Mesenchymal stem cell (in vitro differentiated cells and primary cell): ENCODE measurements around the gene METAP1D.
"Not testable (repeated sequence)": the region's sequence is repeated elsewhere in the genome, so short reads cannot be mapped to it uniquely, and the experiment has no call there.

Experiments
- DNase-seq: peaks from one replicate; pipeline ENCODE4 v3.0.0-alpha.2; 2013
- H2AFZ ChIP-seq: one replicate; pipeline ENCODE4 v1.6.1; 2013; ENCODE audit warnings: low read depth, mild to moderate bottlenecking, control low read depth, inconsistent platforms, low read length, moderate library complexity
- H2AK5ac ChIP-seq: 2 replicates; pipeline ENCODE4 v1.6.1; 2013; ENCODE audit warnings: low read length, moderate library complexity, mild to moderate bottlenecking, inconsistent platforms; ENCODE audit not compliant: severe bottlenecking
- H2BK120ac ChIP-seq: one replicate; pipeline ENCODE4 v1.6.1; 2013; ENCODE audit warnings: low read depth, mild to moderate bottlenecking, inconsistent platforms, low read length, moderate library complexity
- H2BK12ac ChIP-seq, 2 experiments: one replicate each; pipeline ENCODE4 v1.6.1; 2013; ENCODE audit warnings: inconsistent platforms in 2 of 2, low read length in 2 of 2, mild to moderate bottlenecking in 2 of 2, moderate library complexity in 2 of 2, control low read depth in 1 of 2
- H2BK15ac ChIP-seq: one replicate; pipeline ENCODE4 v1.6.1; 2013; ENCODE audit warnings: mild to moderate bottlenecking, low read depth, inconsistent platforms; ENCODE audit not compliant: poor library complexity, severe bottlenecking
- H2BK5ac ChIP-seq: 2 replicates; pipeline ENCODE4 v1.6.1; 2013; ENCODE audit warnings: low read depth, mild to moderate bottlenecking, low read length, control low read depth, inconsistent platforms; ENCODE audit not compliant: poor library complexity, severe bottlenecking
- H3K14ac ChIP-seq, 2 experiments: one replicate each; pipeline ENCODE4 v1.6.1; 2013; ENCODE audit warnings: inconsistent platforms in 2 of 2, low read length in 2 of 2, control low read depth in 1 of 2, mild to moderate bottlenecking in 1 of 2, moderate library complexity in 1 of 2
- H3K18ac ChIP-seq, 2 experiments: one replicate each; pipeline ENCODE4 v1.6.1; 2013; ENCODE audit warnings: inconsistent platforms in 2 of 2, low read length in 2 of 2, control low read depth in 1 of 2, low read depth in 1 of 2, mild to moderate bottlenecking in 1 of 2
- H3K23ac ChIP-seq, 2 experiments: one replicate each; pipeline ENCODE4 v1.6.1; 2013; ENCODE audit warnings: inconsistent platforms in 2 of 2, low read length in 2 of 2, mild to moderate bottlenecking in 2 of 2, moderate library complexity in 2 of 2, control low read depth in 1 of 2
- H3K27ac ChIP-seq: 2 replicates; pipeline ENCODE4 v1.5.1; 2013; ENCODE audit warnings: mild to moderate bottlenecking, moderate library complexity, low read length, control low read depth, inconsistent platforms; ENCODE audit not compliant: poor library complexity, severe bottlenecking
- H3K27me3 ChIP-seq, 2 experiments: 2 replicates each; pipeline versions ENCODE4 v1.6.1 to v1.7.0; 2013; ENCODE audit warnings: low read length in 2 of 2, mild to moderate bottlenecking in 2 of 2, moderate library complexity in 2 of 2, control low read depth in 1 of 2, inconsistent platforms in 1 of 2; ENCODE audit not compliant: control insufficient read depth in 1 of 2, insufficient read depth in 1 of 2
- H3K36me3 ChIP-seq, 2 experiments: 2 replicates each; pipeline versions ENCODE4 v1.6.1 to v1.7.0; 2013; ENCODE audit warnings: low read length in 2 of 2, control low read depth in 1 of 2, inconsistent platforms in 1 of 2, low read depth in 1 of 2, mild to moderate bottlenecking in 1 of 2; ENCODE audit not compliant: insufficient read depth in 2 of 2, control insufficient read depth in 1 of 2
- H3K4ac ChIP-seq, 2 experiments: one replicate each; pipeline ENCODE4 v1.6.1; 2013; ENCODE audit warnings: inconsistent platforms in 2 of 2, low read length in 2 of 2, mild to moderate bottlenecking in 2 of 2, moderate library complexity in 2 of 2, control low read depth in 1 of 2, low read depth in 1 of 2
- H3K4me1 ChIP-seq: 2 replicates; pipeline ENCODE4 v1.6.1; 2013; ENCODE audit warnings: low read depth, low read length, control low read depth; ENCODE audit not compliant: control insufficient read depth, insufficient read depth
- H3K4me2 ChIP-seq: 2 replicates; pipeline ENCODE4 v1.6.1; 2013; ENCODE audit warnings: low read length, mild to moderate bottlenecking, inconsistent platforms; ENCODE audit not compliant: poor library complexity, severe bottlenecking
- H3K4me3 ChIP-seq, 2 experiments: 2 replicates each; pipeline versions ENCODE4 v1.5.1 to v1.7.0; 2013; ENCODE audit warnings: low read length in 2 of 2, mild to moderate bottlenecking in 2 of 2, control low read depth in 1 of 2, low read depth in 1 of 2; ENCODE audit not compliant: insufficient read depth in 1 of 2
- H3K79me1 ChIP-seq: replicated peaks from 2 replicates; pipeline ENCODE4 v1.6.1; 2013; ENCODE audit warnings: mild to moderate bottlenecking, control low read depth, low read length, inconsistent platforms; ENCODE audit not compliant: poor library complexity, severe bottlenecking
- H3K9ac ChIP-seq: 2 replicates; pipeline ENCODE4 v1.7.0; 2013; ENCODE audit warnings: mild to moderate bottlenecking, low read length, moderate library complexity
- H3K9me3 ChIP-seq: 2 replicates; pipeline ENCODE4 v1.7.0; 2013; ENCODE audit warnings: mild to moderate bottlenecking, low read length; ENCODE audit not compliant: control insufficient read depth
- H4K8ac ChIP-seq: one replicate; pipeline ENCODE4 v1.6.1; 2013; ENCODE audit warnings: inconsistent platforms, mild to moderate bottlenecking, low read length, moderate library complexity
- H4K91ac ChIP-seq: one replicate; pipeline ENCODE4 v1.6.1; 2013; ENCODE audit warnings: mild to moderate bottlenecking, low read length, inconsistent platforms
- WGBS: methylation state at CpG from one replicate; pipeline ENCODE4 v1.1.7; 2013; ENCODE audit warnings: mixed read lengths; 5-methylcytosine and 5-hydroxymethylcytosine counted together

Gene METAP1D

DNA sequence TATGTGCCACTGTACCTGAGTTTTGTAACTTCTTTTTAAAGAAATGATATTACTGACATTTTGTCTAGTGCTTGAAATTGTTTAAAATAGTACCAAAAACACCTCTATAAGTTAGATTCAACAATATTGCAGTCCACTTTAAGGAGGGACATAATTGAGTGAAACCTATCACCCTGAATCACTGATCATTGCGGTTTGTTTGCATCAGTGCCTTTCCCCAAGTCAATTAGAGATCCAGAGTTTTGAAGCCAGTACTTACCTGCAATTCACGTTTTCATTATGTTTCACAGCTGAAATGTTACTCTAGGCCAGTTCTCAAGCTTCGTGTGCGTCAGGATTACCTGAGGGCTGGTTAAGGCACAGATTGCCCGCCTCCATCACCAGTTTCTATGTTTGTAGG is 58.9 kb downstream of the METAP1D start:
- Histone ChIP-seq H3K4ac (no peak overlapping the region), H2BK120ac (no peak overlapping the region), H3K4me3 (no peak overlapping the region), H2AK5ac (no peak overlapping the region), H3K9ac (no peak overlapping the region), H3K27ac (no peak overlapping the region), H3K36me3 (no peaks in the 10 kb centered on the region), H2AFZ (no peak overlapping the region), H2BK5ac (no peak overlapping the region), H3K14ac (no peak overlapping the region), H3K18ac (no peak overlapping the region), H3K27me3 (no peaks in the 10 kb centered on the region), H3K79me1 (peaks cover 3% of the 10 kb centered on the region), H4K91ac (no peak overlapping the region), H2BK12ac (no peak overlapping the region), H3K23ac (no peak overlapping the region), H2BK15ac (no peak overlapping the region), H4K8ac (no peak overlapping the region), H3K4me2 (no peak overlapping the region), H3K4me1 (no peaks in the 10 kb centered on the region), H3K9me3 (no peaks in the 10 kb centered on the region)
- 95% methylated on average over 5 of the region's 5 CpGs for WGBS
- no peak for DNase-seq

- not testable (repeated sequence) for H4K91ac ChIP-seq, H3K14ac ChIP-seq, H2BK12ac ChIP-seq, H3K4me3 ChIP-seq, H3K27me3 ChIP-seq, H3K79me1 ChIP-seq, H3K4ac ChIP-seq, H4K8ac ChIP-seq, H3K9ac ChIP-seq, H2AFZ ChIP-seq, H3K4me2 ChIP-seq, H3K27ac ChIP-seq, H3K18ac ChIP-seq, H2BK5ac ChIP-seq, H2BK120ac ChIP-seq, H3K23ac ChIP-seq, H2AK5ac ChIP-seq, H3K36me3 ChIP-seq, H2BK15ac ChIP-seq, DNase-seq, H3K9me3 ChIP-seq, H3K4me1 ChIP-seq
- 100% methylated on average over 5 of the region's 5 CpGs for WGBS
These were observed 60.4 kb downstream of the METAP1D start for GRCh38 chr2:172060118-172060517.

DNA sequence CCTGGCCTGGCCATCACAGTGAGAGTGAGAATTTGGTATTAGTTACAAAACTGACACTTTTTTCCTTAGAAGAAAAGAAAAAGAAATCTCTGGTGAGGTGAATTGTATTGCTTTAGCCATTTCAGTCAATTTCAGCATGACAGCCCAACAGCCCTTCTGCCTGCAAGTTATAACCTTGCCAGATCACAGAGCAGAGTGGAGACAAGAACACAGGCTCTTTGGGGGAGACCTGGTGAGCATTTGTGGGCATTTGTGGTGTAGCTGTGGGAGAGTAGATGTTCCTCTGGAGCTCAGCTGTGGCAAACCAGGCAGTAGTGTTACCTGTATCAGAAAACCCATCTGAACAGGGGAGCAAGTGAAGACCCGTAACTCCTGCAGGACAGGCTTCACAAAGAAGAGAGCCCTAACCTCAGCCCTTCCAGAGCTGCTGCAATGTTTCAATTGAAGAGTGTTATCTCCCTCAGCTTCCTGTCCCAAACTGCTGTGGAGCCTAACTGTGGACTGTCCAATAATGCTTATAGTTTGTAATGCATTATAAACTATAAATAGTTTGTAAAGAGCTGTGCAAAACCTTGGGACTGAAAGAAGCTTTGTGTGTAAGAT is 62.8 kb downstream of the METAP1D start:
- no peak overlapping the region for H3K4me3 ChIP-seq
- no peaks in the 10 kb centered on the region for H3K9me3 ChIP-seq
- H3K79me1 ChIP-seq, result no peaks in the 10 kb centered on the region
- H4K91ac ChIP-seq, result no peak overlapping the region
- no peak for DNase-seq
- H3K4me1 ChIP-seq, result no peaks in the 10 kb centered on the region
- H3K27me3 ChIP-seq, result no peaks in the 10 kb centered on the region
- H3K36me3 ChIP-seq, result no peaks in the 10 kb centered on the region
- H2BK12ac ChIP-seq, result no peak overlapping the region
- no peak overlapping the region for H3K27ac ChIP-seq
- no peak overlapping the region for H3K4me2 ChIP-seq
- H2BK15ac ChIP-seq, result no peak overlapping the region
- H2BK5ac ChIP-seq, result no peak overlapping the region
- H3K4ac ChIP-seq, result no peak overlapping the region
- H4K8ac ChIP-seq, result no peak overlapping the region
- 82% methylated on average over 1 of the region's 1 CpG for WGBS
- no peak overlapping the region for H3K9ac ChIP-seq
- no peak overlapping the region for H3K18ac ChIP-seq
- no peak overlapping the region for H2AK5ac ChIP-seq
- H3K14ac ChIP-seq, result no peak overlapping the region
- H2BK120ac ChIP-seq, result no peak overlapping the region
- no peak overlapping the region for H2AFZ ChIP-seq
- no peak overlapping the region for H3K23ac ChIP-seq

GRCh38 chr2:172063446-172063845 is 63.7 kb downstream of the METAP1D start:
- Histone ChIP-seq H3K4ac (no peak overlapping the region), H4K8ac (no peak overlapping the region), H3K9me3 (no peaks in the 10 kb centered on the region), H3K27ac (no peak overlapping the region), H3K4me1 (no peaks in the 10 kb centered on the region), H2BK15ac (no peak overlapping the region), H3K79me1 (no peaks in the 10 kb centered on the region), H3K4me2 (no peak overlapping the region), H2BK12ac (no peak overlapping the region), H2BK5ac (no peak overlapping the region), H3K14ac (no peak overlapping the region), H3K4me3 (no peak overlapping the region), H2AK5ac (no peak overlapping the region), H3K27me3 (no peaks in the 10 kb centered on the region), H3K18ac (no peak overlapping the region), H3K23ac (no peak overlapping the region), H3K9ac (no peak overlapping the region), H2AFZ (no peak overlapping the region), H2BK120ac (no peak overlapping the region), H4K91ac (no peak overlapping the region), H3K36me3 (no peaks in the 10 kb centered on the region)
- no peak for DNase-seq
- 56% methylated on average over 7 of the region's 9 CpGs for WGBS
